ENCODE data around the gene SNRNP40.

Gene SNRNP40

DNA sequence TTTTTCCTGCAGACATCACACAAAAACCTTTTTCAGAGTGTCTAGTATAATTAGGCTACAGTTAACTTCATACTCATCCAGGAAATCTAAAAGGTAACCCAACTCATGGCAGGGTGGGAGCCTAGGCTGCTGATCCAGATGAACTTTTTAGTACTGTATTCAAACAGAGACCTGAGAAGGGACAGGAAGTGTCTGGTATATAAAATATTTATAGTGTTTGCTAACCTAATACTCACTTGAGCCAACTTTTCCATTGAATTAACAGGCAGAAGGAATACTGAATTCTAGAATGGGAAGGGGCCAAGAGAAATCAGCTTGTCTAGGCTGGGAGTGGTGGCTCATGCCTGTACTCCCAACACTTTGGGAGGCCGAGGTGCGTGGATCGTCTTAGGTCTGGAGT lies 34.7 kb downstream of the SNRNP40 start:
- no peak overlapping the region for H3K4me3 ChIP-seq
- H3K4me1 ChIP-seq: peaks cover 0 to 11% (median 4%) of the 10 kb centered on the region in 4 donors
- TF ChIP-seq, protein P1, sequence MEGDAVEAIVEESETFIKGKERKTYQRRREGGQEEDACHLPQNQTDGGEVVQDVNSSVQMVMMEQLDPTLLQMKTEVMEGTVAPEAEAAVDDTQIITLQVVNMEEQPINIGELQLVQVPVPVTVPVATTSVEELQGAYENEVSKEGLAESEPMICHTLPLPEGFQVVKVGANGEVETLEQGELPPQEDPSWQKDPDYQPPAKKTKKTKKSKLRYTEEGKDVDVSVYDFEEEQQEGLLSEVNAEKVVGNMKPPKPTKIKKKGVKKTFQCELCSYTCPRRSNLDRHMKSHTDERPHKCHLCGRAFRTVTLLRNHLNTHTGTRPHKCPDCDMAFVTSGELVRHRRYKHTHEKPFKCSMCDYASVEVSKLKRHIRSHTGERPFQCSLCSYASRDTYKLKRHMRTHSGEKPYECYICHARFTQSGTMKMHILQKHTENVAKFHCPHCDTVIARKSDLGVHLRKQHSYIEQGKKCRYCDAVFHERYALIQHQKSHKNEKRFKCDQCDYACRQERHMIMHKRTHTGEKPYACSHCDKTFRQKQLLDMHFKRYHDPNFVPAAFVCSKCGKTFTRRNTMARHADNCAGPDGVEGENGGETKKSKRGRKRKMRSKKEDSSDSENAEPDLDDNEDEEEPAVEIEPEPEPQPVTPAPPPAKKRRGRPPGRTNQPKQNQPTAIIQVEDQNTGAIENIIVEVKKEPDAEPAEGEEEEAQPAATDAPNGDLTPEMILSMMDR (IDR thresholded peaks at IDR 0.05): no peak
- H3K9me3 ChIP-seq: no peaks in the 10 kb centered on the region
- no peak overlapping the region for H3K27ac ChIP-seq
- H3K36me3 ChIP-seq: peaks cover 44 to 70% (median 67%) of the 10 kb centered on the region in 3 donors
- no peaks in the 10 kb centered on the region for H3K27me3 ChIP-seq
- intact Hi-C loops (cut with DNase I; ENCODE audit: low total_unique reads): no loop called here
- DNase-seq: no peak

DNA sequence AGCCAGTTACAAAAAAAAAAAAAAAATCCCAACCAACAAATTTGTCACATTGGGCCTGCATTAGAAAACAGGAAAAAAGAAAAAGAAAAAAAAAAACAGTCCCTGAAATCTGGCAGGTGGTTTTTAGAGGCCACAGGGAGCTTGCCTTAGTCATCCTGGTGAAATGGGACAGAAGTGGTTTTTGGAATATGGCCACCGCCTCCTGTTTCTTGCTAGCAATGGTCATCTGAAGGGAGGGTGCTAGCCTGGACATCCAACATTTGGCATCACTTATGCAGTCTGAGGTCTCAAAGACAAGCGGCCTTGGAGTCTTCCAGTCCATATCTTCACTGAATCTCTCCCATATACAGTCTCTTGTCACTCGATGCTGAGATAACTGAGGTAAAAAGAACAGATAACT lies 36.8 kb downstream of the SNRNP40 start:
- no peak overlapping the region for H3K4me3 ChIP-seq
- H3K27ac ChIP-seq: no peak overlapping the region
- no peaks in the 10 kb centered on the region for H3K27me3 ChIP-seq
- no peak for DNase-seq
- H3K36me3 ChIP-seq: peaks cover 42 to 58% (median 57%) of the 10 kb centered on the region in 3 donors
- TF ChIP-seq, protein P1 (IDR thresholded peaks at IDR 0.05): no peak
- no peaks in the 10 kb centered on the region for H3K9me3 ChIP-seq
- peaks cover 0 to 6% (median under 1%) of the 10 kb centered on the region in 4 donors for H3K4me1 ChIP-seq
- intact Hi-C loops (cut with DNase I; ENCODE audit: low total_unique reads): no loop called here

DNA sequence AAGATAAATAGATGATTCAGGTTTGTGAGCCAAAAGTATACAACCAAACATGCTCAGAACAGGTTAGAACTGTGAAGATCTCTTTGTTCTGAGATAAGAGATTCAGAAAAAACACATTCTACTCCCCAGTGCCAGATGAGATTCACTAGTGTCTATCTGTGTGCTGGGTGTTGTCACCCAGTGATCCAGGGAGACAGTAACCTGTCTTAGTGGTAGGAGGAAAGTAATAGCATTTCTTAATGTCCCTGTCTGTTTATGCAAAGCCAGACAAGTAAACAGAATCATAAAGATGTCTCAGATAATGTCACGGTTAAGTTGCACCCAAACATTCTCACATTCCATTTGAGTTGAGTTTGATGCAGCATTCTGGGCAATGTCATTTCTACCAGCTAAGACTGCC lies 38.0 kb downstream of the SNRNP40 start:
- H3K9me3 ChIP-seq: no peaks in the 10 kb centered on the region
- H3K27ac ChIP-seq: no peak overlapping the region
- no peak overlapping the region for H3K4me3 ChIP-seq
- peaks cover 42 to 57% (median 55%) of the 10 kb centered on the region in 3 donors for H3K36me3 ChIP-seq
- intact Hi-C loops (cut with DNase I; ENCODE audit: low total_unique reads): no loop called here
- DNase-seq: no peak
- TF ChIP-seq, protein P1 (IDR thresholded peaks at IDR 0.05): no peak
- no peaks in the 10 kb centered on the region for H3K4me1 ChIP-seq
- H3K27me3 ChIP-seq: no peaks in the 10 kb centered on the region

DNA sequence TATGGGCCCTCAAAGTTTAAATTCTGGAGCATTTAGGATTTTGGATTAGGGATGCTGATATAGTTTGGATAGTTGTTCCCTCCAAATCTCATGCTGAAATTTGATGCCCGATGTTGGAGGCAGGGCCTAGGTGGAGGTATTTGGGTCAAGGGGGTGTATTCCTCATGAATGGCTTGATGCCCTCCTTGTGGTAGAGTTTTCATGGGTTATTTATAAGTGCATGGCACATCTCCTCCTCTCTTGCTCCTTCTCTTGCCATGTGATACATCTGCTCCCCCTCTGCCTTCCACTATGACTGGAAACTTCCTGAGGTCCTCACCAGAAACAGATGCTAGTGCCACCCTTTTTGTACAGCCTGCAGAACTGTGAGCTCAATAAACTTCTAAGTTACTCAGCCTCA lies 39.4 kb downstream of the SNRNP40 start:
- Histone ChIP-seq H3K4me1 (no peaks in the 10 kb centered on the region), H3K9me3 (no peaks in the 10 kb centered on the region), H3K36me3 (peaks cover 37 to 55% (median 54%) of the 10 kb centered on the region in 3 donors), H3K27me3 (no peaks in the 10 kb centered on the region), H3K4me3 (no peak overlapping the region), H3K27ac (no peak overlapping the region)
- TF ChIP-seq, protein P1 (IDR thresholded peaks at IDR 0.05): no peak
- DNase-seq: no peak
- intact Hi-C loops (cut with DNase I; ENCODE audit: low total_unique reads): no loop called here

DNA sequence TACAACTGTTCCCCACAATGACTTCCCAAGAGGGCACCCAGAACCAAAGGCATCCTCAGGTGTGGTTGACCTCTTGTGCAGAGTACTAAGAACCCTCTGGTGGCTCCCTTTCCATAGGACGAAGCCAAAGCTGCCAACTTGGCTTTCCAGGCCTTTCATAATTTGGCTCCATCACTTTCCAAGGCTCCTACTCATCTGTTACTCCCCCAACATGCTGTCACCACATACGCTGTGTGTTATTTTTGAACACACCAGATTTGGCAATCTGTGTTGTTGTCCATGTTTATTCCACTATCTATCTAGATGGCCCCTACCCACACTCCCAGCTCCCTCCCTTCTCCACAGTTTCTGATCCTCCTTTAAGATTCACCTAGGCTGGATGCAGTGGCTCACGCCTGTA lies 46.7 kb downstream of the SNRNP40 start:
- Histone ChIP-seq H3K36me3 (no peaks in the 10 kb centered on the region), H3K27ac (no peak overlapping the region), H3K27me3 (no peaks in the 10 kb centered on the region), H3K4me3 (no peak overlapping the region), H3K4me1 (no peaks in the 10 kb centered on the region), H3K9me3 (no peaks in the 10 kb centered on the region)
- no peak for DNase-seq
- TF ChIP-seq, protein P1 (IDR thresholded peaks at IDR 0.05): no peak
- intact Hi-C loops (cut with DNase I; ENCODE audit: low total_unique reads): no loop called here

DNA sequence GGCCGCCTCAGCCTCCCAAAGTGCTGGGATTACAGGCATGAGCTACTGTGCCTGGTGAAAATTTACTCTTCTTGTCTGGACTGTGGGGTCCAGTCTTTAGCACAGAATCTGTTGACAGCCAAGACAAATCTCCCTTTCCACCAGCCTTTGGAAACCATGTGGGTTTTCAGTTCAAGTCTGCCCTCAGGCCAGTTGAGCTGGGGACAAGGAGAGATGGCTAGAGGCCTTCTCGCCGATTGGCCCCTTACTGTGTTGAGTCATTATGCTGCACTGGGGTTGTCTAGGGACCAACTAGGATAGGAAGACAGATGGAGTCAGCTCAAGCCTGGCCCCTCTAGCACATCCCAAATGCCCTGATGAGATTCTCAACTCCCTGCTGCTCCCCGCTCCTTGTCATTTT lies 48.3 kb downstream of the SNRNP40 start:
- intact Hi-C loops (cut with DNase I; ENCODE audit: low total_unique reads): no loop called here

More for the DNA sequence above, 48.3 kb downstream of the SNRNP40 start:
- Histone ChIP-seq H3K9me3 (no peaks in the 10 kb centered on the region), H3K27ac (no peak overlapping the region), H3K27me3 (no peaks in the 10 kb centered on the region), H3K4me1 (no peaks in the 10 kb centered on the region), H3K4me3 (no peak overlapping the region), H3K36me3 (no peaks in the 10 kb centered on the region)
- DNase-seq: no peak
- TF ChIP-seq, protein P1 (IDR thresholded peaks at IDR 0.05): no peak
